GM23338 (cell line): ENCODE measurements around the gene SPAAR. TPM values are rescaled to one million over a fixed set of nuclear protein-coding genes. Genes with fewer than 3 reads are reported as not detected.
A peak's percentile ranks its signal among the peaks of the same experiment; 100 is the strongest.
"Not testable (repeated sequence)": the region's sequence is repeated elsewhere in the genome, so short reads cannot be mapped to it uniquely, and the experiment has no call there.

Source experiments
- ATAC-seq: fragments of 200-7000 bp; cut with Tn5 transposase; 3 replicates; pipeline ENCODE4 v1.9.1; 2020
- DNase-seq: peaks from one replicate; pipeline ENCODE4 v3.0.0-alpha.2; 2015; ENCODE audit warnings: low spot score
- H2AFZ ChIP-seq: fragments of 200-600 bp; sonication (generic); 2 replicates; pipeline ENCODE4 v1.8.0; 2016; ENCODE audit warnings: antibody characterized with exemption, mild to moderate bottlenecking, moderate library complexity
- H3F3A ChIP-seq: fragments of 200-600 bp; sonication (generic); replicated peaks from 2 replicates; pipeline ENCODE4 v1.8.0; 2017; ENCODE audit warnings: antibody characterized with exemption, mixed run types, low read depth
- H3K27ac ChIP-seq: fragments of 200-600 bp; sonication (generic); 2 replicates; pipeline ENCODE4 v1.6.1; 2016; ENCODE audit warnings: low read depth
- H3K27me3 ChIP-seq: fragments of 200-600 bp; sonication (generic); 2 replicates; pipeline ENCODE4 v1.8.0; 2016; ENCODE audit warnings: mild to moderate bottlenecking, mixed run types, moderate library complexity; ENCODE audit not compliant: insufficient read depth
- H3K36me3 ChIP-seq: fragments of 200-600 bp; sonication (generic); 2 replicates; pipeline ENCODE4 v1.8.0; 2016; ENCODE audit warnings: mild to moderate bottlenecking; ENCODE audit not compliant: insufficient read depth
- H3K4me1 ChIP-seq: fragments of 200-600 bp; sonication (generic); 2 replicates; pipeline ENCODE4 v1.8.0; 2016; ENCODE audit warnings: mild to moderate bottlenecking, moderate library complexity; ENCODE audit not compliant: insufficient read depth
- H3K4me2 ChIP-seq: fragments of 200-600 bp; sonication (generic); 2 replicates; pipeline ENCODE4 v1.7.1; 2017; ENCODE audit warnings: mixed run types
- H3K4me3 ChIP-seq: fragments of 200-600 bp; sonication (generic); 2 replicates; pipeline ENCODE4 v1.6.1; 2016; ENCODE audit warnings: mixed run types
- H3K79me2 ChIP-seq: fragments of 200-600 bp; sonication (generic); replicated peaks from 2 replicates; pipeline ENCODE4 v1.8.0; 2017; ENCODE audit warnings: mild to moderate bottlenecking; ENCODE audit not compliant: insufficient read depth
- H3K9me2 ChIP-seq: fragments of 200-600 bp; sonication (generic); 2 replicates; pipeline ENCODE4 v1.8.0; 2017; ENCODE audit not compliant: insufficient read depth
- H4K20me1 ChIP-seq: fragments of 200-600 bp; sonication (generic); replicated peaks from 2 replicates; pipeline ENCODE4 v1.8.0; 2017; ENCODE audit warnings: mild to moderate bottlenecking; ENCODE audit not compliant: insufficient read depth
- H3K27ac Mint-ChIP-seq: 2 replicates; pipeline ENCODE4 v1.8.0; 2020; ENCODE audit warnings: inconsistent platforms, mild to moderate bottlenecking, moderate library complexity, mixed read lengths
- H3K27me3 Mint-ChIP-seq: 3 replicates; pipeline ENCODE4 v1.8.0; 2022; ENCODE audit warnings: low read depth, mild to moderate bottlenecking, moderate library complexity, mixed read lengths, inconsistent platforms; ENCODE audit not compliant: insufficient read depth, poor library complexity
- H3K36me3 Mint-ChIP-seq: 3 replicates; pipeline ENCODE4 v1.8.0; 2021; ENCODE audit warnings: low read depth, mild to moderate bottlenecking, inconsistent platforms, moderate library complexity, mixed read lengths
- H3K4me1 Mint-ChIP-seq: 3 replicates; pipeline ENCODE4 v1.8.0; 2020; ENCODE audit warnings: mild to moderate bottlenecking, inconsistent platforms, mixed read lengths
- H3K4me3 Mint-ChIP-seq: 3 replicates; pipeline ENCODE4 v1.8.0; 2021; ENCODE audit warnings: moderate library complexity, mild to moderate bottlenecking, inconsistent platforms, mixed read lengths
- H3K9me3 Mint-ChIP-seq: 3 replicates; pipeline ENCODE4 v1.8.0; 2020; ENCODE audit warnings: moderate library complexity, mild to moderate bottlenecking, inconsistent platforms, mixed read lengths
- EZH2 ChIP-seq: fragments of 200-600 bp; sonication (generic); IDR thresholded peaks from one replicate; pipeline ENCODE4 v1.8.0; 2017; ENCODE audit warnings: antibody characterized with exemption, mild to moderate bottlenecking, low read depth; ENCODE audit not compliant: unreplicated experiment
- EZH2phosphoT487 ChIP-seq: fragments of 200-600 bp; sonication (generic); IDR thresholded peaks from one replicate; pipeline ENCODE4 v1.8.1; 2018; ENCODE audit warnings: antibody characterized with exemption; ENCODE audit not compliant: unreplicated experiment
- NANOG ChIP-seq: IDR thresholded peaks from 2 replicates; pipeline ENCODE4 v1.6.1; 2016; ENCODE audit warnings: antibody characterized with exemption, borderline replicate concordance
- POLR2AphosphoS5 ChIP-seq: IDR thresholded peaks from 2 replicates; pipeline ENCODE4 v1.6.1; 2016; ENCODE audit warnings: antibody characterized with exemption, low read depth
- STAT1 ChIP-seq: IDR thresholded peaks from one replicate; pipeline ENCODE4 v1.6.1; 2016; ENCODE audit warnings: antibody characterized with exemption; ENCODE audit not compliant: unreplicated experiment
- ZNF114 ChIP-seq: fragments of 250-450 bp; sonication (Bioruptor Pico); IDR thresholded peaks from 2 replicates; pipeline ENCODE4 v1.5.0; 2020; ENCODE audit warnings: mild to moderate bottlenecking, moderate library complexity
- polyA plus RNA-seq: library from polyadenylated mRNA; unstranded; fragments of >200 nt; fragmentation: Nextera tagmentation; extraction: Ambion mirVana; gene quantifications from 2 replicates; pipeline ENCODE4 v1.2.1, GENCODE V29; 2016
- total RNA-seq: library from RNA; depleted of rRNA; stranded (reverse); fragments of >200 nt; shearing (Covaris generic); gene quantifications from 2 replicates; pipeline ENCODE4 v1.2.3, GENCODE V29; 2014
- TF ChIP-seq, protein P1 (sequence below): IDR thresholded peaks from 2 replicates; pipeline ENCODE4 v1.6.1; 2016; ENCODE audit warnings: antibody characterized with exemption
- TF ChIP-seq, protein P2 (sequence below): fragments of 250-450 bp; sonication (Bioruptor Pico); IDR thresholded peaks from 2 replicates; pipeline ENCODE4 v1.5.0; 2020; ENCODE audit warnings: mild to moderate bottlenecking, moderate library complexity
- TF ChIP-seq, protein P3 (sequence below): IDR thresholded peaks from one replicate; pipeline ENCODE4 v1.6.1; 2018; ENCODE audit warnings: antibody characterized with exemption; ENCODE audit not compliant: unreplicated experiment

The SPAAR gene
- total and polyA plus RNA-seq, 2 experiments from 2014 or later, result not detected

DNA sequence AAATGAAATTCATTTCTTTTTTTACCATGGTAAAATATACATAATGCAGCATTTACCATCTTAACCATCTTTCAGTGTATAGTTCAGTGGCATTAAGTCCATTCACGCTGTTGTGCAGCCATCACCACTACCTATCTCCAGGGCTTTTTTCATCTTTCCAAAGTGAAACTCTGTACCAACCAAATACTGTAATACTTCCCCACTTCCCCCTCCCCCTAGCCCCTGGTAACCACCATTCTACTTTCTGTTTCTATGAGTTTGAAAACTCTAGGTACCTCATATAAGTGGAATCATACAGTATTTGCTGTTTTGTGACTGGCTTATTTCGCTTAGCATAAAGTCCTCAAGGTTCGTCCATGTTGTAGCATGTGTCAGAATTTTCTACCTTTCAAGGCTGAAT lies 23.4 kb downstream of the SPAAR start (continued):
- no peak for TF ChIP-seq STAT1
- TF ChIP-seq ZNF114 (CRISPR knock-in tag), result no peak
- TF ChIP-seq, protein P1, sequence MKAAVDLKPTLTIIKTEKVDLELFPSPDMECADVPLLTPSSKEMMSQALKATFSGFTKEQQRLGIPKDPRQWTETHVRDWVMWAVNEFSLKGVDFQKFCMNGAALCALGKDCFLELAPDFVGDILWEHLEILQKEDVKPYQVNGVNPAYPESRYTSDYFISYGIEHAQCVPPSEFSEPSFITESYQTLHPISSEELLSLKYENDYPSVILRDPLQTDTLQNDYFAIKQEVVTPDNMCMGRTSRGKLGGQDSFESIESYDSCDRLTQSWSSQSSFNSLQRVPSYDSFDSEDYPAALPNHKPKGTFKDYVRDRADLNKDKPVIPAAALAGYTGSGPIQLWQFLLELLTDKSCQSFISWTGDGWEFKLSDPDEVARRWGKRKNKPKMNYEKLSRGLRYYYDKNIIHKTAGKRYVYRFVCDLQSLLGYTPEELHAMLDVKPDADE, result no peak
- no peak for TF ChIP-seq NANOG
- no peak for TF ChIP-seq EZH2phosphoT487
- TF ChIP-seq EZH2, result no peak

DNA sequence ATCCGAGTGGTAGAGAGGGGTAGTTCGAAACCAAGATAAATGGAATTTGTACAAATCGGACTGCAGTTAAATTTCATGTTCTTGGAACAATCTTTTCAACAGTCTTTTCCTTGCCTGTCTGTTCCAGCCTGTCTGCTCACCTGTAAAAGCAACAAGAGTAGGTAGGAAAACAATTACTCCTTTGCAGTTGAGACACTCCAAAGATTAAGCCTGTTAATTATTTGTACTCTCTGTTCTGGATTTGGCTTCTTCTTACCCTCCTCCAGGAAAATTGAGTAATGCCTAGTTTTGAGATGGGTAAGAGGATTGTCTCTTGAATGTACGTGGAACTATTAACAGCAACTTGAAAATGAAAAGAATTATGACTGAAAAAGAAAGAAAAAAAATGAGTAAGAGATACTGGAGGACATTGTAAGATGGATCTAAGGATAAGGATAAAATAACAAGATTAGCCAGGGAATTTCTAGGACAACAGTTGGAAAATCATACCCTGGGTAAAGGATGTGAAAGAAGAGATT lies 24.3 kb downstream of the SPAAR start:
- H3K9me2 ChIP-seq, result no peaks in the 10 kb centered on the region
- no peaks in the 10 kb centered on the region for H3K36me3 ChIP-seq
- H3K9me3 Mint-ChIP-seq, result no peaks in the 10 kb centered on the region; the same call in 2 of the 3 replicates
- no peak for ATAC-seq
- H3K36me3 Mint-ChIP-seq, result no peaks in the 10 kb centered on the region
- no peaks in the 10 kb centered on the region for H4K20me1 ChIP-seq
- H2AFZ ChIP-seq, result peak overlapping the region; percentile 64; the same call in 1 of the 2 replicates
- no peak overlapping the region for H3K27ac ChIP-seq
- no peak overlapping the region for H3K4me2 ChIP-seq
- no peaks in the 10 kb centered on the region for H3K79me2 ChIP-seq
- no peaks in the 10 kb centered on the region for H3K4me1 ChIP-seq
- no peak for DNase-seq
- H3K4me1 Mint-ChIP-seq, result no peaks in the 10 kb centered on the region
- peaks cover 1% of the 10 kb centered on the region for H3K27me3 Mint-ChIP-seq
- H3K27me3 ChIP-seq, result no peaks in the 10 kb centered on the region
- no peak overlapping the region for H3K4me3 Mint-ChIP-seq
- no peak overlapping the region for H3K4me3 ChIP-seq
- no peaks in the 10 kb centered on the region for H3F3A ChIP-seq
- TF ChIP-seq POLR2AphosphoS5 (no peak), ZNF114 (CRISPR knock-in tag) (no peak), EZH2phosphoT487 (no peak)
- TF ChIP-seq, protein P2, sequence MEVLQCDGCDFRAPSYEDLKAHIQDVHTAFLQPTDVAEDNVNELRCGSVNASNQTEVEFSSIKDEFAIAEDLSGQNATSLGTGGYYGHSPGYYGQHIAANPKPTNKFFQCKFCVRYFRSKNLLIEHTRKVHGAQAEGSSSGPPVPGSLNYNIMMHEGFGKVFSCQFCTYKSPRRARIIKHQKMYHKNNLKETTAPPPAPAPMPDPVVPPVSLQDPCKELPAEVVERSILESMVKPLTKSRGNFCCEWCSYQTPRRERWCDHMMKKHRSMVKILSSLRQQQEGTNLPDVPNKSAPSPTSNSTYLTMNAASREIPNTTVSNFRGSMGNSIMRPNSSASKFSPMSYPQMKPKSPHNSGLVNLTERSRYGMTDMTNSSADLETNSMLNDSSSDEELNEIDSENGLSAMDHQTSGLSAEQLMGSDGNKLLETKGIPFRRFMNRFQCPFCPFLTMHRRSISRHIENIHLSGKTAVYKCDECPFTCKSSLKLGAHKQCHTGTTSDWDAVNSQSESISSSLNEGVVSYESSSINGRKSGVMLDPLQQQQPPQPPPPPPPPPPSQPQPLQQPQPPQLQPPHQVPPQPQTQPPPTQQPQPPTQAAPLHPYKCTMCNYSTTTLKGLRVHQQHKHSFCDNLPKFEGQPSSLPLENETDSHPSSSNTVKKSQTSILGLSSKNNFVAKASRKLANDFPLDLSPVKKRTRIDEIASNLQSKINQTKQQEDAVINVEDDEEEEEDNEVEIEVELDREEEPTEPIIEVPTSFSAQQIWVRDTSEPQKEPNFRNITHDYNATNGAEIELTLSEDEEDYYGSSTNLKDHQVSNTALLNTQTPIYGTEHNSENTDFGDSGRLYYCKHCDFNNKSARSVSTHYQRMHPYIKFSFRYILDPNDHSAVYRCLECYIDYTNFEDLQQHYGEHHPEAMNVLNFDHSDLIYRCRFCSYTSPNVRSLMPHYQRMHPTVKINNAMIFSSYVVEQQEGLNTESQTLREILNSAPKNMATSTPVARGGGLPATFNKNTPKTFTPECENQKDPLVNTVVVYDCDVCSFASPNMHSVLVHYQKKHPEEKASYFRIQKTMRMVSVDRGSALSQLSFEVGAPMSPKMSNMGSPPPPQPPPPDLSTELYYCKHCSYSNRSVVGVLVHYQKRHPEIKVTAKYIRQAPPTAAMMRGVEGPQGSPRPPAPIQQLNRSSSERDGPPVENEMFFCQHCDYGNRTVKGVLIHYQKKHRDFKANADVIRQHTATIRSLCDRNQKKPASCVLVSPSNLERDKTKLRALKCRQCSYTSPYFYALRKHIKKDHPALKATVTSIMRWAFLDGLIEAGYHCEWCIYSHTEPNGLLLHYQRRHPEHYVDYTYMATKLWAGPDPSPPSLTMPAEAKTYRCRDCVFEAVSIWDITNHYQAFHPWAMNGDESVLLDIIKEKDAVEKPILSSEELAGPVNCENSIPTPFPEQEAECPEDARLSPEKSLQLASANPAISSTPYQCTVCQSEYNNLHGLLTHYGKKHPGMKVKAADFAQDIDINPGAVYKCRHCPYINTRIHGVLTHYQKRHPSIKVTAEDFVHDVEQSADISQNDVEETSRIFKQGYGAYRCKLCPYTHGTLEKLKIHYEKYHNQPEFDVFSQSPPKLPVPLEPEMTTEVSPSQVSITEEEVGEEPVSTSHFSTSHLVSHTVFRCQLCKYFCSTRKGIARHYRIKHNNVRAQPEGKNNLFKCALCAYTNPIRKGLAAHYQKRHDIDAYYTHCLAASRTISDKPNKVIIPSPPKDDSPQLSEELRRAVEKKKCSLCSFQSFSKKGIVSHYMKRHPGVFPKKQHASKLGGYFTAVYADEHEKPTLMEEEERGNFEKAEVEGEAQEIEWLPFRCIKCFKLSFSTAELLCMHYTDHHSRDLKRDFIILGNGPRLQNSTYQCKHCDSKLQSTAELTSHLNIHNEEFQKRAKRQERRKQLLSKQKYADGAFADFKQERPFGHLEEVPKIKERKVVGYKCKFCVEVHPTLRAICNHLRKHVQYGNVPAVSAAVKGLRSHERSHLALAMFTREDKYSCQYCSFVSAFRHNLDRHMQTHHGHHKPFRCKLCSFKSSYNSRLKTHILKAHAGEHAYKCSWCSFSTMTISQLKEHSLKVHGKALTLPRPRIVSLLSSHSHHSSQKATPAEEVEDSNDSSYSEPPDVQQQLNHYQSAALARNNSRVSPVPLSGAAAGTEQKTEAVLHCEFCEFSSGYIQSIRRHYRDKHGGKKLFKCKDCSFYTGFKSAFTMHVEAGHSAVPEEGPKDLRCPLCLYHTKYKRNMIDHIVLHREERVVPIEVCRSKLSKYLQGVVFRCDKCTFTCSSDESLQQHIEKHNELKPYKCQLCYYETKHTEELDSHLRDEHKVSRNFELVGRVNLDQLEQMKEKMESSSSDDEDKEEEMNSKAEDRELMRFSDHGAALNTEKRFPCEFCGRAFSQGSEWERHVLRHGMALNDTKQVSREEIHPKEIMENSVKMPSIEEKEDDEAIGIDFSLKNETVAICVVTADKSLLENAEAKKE (CRISPR knock-in tag), result no peak
- TF ChIP-seq, protein P3, sequence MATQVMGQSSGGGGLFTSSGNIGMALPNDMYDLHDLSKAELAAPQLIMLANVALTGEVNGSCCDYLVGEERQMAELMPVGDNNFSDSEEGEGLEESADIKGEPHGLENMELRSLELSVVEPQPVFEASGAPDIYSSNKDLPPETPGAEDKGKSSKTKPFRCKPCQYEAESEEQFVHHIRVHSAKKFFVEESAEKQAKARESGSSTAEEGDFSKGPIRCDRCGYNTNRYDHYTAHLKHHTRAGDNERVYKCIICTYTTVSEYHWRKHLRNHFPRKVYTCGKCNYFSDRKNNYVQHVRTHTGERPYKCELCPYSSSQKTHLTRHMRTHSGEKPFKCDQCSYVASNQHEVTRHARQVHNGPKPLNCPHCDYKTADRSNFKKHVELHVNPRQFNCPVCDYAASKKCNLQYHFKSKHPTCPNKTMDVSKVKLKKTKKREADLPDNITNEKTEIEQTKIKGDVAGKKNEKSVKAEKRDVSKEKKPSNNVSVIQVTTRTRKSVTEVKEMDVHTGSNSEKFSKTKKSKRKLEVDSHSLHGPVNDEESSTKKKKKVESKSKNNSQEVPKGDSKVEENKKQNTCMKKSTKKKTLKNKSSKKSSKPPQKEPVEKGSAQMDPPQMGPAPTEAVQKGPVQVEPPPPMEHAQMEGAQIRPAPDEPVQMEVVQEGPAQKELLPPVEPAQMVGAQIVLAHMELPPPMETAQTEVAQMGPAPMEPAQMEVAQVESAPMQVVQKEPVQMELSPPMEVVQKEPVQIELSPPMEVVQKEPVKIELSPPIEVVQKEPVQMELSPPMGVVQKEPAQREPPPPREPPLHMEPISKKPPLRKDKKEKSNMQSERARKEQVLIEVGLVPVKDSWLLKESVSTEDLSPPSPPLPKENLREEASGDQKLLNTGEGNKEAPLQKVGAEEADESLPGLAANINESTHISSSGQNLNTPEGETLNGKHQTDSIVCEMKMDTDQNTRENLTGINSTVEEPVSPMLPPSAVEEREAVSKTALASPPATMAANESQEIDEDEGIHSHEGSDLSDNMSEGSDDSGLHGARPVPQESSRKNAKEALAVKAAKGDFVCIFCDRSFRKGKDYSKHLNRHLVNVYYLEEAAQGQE, result no peak
- H3K27ac Mint-ChIP-seq, result no peak overlapping the region

DNA sequence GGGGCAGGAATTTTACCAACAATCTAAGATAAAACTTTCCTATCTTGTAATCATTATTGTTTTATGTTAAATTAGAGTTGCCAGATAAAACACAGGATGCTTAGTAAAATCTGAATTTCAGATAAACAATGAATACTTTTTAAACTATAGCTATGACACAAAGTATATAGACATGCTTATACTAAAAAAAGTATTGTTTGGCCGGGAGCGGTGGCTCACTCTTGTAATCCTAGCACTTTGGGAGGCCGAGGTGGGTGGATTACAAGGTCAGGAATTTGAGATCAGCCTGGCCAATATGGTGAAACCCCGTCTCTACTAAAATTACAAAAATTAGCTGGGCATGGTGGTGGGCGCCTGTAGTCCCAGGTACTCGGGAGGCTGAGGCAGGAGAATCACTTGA lies 24.8 kb downstream of the SPAAR start:
- not testable (repeated sequence) for ATAC-seq, H3K79me2 ChIP-seq, H4K20me1 ChIP-seq, H3K27ac Mint-ChIP-seq, H3K4me3 ChIP-seq, H3K36me3 Mint-ChIP-seq, H3K4me3 Mint-ChIP-seq, H3K27me3 Mint-ChIP-seq, H3K4me1 Mint-ChIP-seq, H3K36me3 ChIP-seq, H3K4me1 ChIP-seq, H3F3A ChIP-seq, DNase-seq, H3K9me2 ChIP-seq, H3K27ac ChIP-seq, H3K4me2 ChIP-seq, H3K9me3 Mint-ChIP-seq, H3K27me3 ChIP-seq
- 0 out of 2 replicates have a peak overlapping the region, but pooled peaks have one; percentile 64 for H2AFZ ChIP-seq
